GM19438 (cell line): ENCODE data around the gene HMGB2.

Source experiments
- ATAC-seq: cut with Tn5 transposase; IDR thresholded peaks from one replicate; pipeline ENCODE4 v1.9.1; 2021; ENCODE audit warnings: low read depth; ENCODE audit not compliant: unreplicated experiment

The HMGB2 gene

GRCh38 chr4:173288698-173289352 is 45.3 kb downstream of the HMGB2 start:
- ATAC-seq = no peak

- ATAC-seq = no peak
These were observed 45.9 kb downstream of the HMGB2 start for GRCh38 chr4:173288296-173288695.

DNA sequence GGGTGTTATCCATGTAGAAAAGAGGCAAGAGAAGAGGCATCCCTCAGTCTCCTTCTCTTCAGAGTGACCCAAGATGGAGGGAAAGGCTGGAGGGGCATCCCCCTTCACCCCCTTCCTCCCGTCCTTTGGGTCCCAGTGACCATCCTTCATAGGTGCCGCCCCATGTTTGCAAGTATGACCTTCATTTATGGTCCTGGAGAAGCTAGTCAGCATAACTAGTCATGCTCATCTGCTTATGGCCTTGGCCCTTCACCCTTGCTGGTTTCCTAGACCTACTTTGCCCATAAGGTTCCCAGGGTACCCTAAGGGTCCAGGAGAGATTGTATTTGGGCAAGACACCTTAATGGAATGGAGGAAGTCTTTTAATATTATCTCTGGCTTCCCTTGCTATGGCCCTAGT is 46.7 kb downstream of the HMGB2 start:
- ATAC-seq = no peak

DNA sequence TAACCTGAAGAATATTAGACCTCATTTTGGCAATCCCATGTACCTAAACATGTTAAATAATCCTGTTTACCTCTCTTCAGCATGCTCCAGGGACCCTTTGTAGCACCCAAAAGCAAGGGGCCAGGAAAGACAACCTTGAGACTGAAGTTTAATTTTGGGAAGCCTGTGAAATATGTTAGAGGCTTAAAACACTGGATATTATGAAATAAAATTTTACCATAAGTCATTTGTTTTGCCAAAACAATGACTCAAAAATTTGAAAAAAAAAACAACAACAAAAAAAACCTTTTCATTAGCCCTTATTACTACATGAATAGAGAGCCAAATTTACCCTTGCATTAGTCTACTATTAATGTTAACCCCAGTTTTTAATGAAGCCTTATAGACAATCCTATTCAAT is 49.7 kb downstream of the HMGB2 start:
- no peak for ATAC-seq

DNA sequence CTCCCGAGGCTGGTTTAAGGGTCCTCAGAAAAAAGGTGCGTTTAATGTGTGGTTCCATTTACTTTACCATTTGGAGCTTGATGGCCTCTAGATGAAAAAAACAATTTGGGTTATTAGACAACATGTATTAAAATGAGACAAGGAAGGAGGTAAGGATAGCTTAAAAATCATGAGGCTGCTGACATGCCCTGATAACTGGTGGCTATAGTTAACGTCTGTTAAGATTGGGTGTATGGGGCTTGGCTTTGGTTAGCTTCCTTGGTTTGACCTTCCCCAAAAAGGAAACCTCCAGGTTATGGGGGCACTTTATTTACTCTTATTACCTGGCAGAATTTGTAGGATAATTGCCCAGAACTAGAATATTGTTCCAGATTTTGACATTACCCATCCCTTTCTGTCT is 51.5 kb downstream of the HMGB2 start:
- ATAC-seq = no peak

- no peak for ATAC-seq
These were observed 51.9 kb downstream of the HMGB2 start for GRCh38 chr4:173282256-173282562.

GRCh38 chr4:173281406-173282255 is 52.5 kb downstream of the HMGB2 start:
- no peak for ATAC-seq
